ENCODE measurements around the gene ZFX.

DNA sequence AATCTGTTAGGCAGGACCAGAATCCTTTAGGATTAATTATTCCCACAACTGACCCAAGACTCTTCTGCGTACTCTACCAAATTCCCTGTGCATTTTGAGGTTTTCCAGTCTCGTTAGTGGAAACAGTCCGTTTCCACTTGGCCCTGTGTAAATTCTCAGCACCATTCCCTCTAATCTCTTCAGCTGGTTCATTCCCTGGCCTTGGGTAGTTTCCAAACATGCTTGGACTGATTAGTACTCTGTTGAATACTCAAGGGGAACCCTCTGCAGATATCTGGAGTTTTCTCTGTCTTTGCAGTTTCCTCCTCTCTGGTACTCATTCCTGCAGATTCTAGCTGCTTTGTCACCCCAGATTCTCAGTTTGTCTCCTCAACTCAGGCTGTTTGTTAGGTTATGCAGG is 80.4 kb downstream of the ZFX start:
- TF ChIP-seq SIN3A (IDR thresholded peaks at IDR 0.05; ENCODE audit: borderline replicate concordance, insufficient read depth, low read length) = no peak
- TF ChIP-seq, protein P1, sequence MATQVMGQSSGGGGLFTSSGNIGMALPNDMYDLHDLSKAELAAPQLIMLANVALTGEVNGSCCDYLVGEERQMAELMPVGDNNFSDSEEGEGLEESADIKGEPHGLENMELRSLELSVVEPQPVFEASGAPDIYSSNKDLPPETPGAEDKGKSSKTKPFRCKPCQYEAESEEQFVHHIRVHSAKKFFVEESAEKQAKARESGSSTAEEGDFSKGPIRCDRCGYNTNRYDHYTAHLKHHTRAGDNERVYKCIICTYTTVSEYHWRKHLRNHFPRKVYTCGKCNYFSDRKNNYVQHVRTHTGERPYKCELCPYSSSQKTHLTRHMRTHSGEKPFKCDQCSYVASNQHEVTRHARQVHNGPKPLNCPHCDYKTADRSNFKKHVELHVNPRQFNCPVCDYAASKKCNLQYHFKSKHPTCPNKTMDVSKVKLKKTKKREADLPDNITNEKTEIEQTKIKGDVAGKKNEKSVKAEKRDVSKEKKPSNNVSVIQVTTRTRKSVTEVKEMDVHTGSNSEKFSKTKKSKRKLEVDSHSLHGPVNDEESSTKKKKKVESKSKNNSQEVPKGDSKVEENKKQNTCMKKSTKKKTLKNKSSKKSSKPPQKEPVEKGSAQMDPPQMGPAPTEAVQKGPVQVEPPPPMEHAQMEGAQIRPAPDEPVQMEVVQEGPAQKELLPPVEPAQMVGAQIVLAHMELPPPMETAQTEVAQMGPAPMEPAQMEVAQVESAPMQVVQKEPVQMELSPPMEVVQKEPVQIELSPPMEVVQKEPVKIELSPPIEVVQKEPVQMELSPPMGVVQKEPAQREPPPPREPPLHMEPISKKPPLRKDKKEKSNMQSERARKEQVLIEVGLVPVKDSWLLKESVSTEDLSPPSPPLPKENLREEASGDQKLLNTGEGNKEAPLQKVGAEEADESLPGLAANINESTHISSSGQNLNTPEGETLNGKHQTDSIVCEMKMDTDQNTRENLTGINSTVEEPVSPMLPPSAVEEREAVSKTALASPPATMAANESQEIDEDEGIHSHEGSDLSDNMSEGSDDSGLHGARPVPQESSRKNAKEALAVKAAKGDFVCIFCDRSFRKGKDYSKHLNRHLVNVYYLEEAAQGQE (IDR thresholded peaks at IDR 0.05; ENCODE audit: insufficient read depth in 1 of 2, low read depth in 2 of 2, low read length in 2 of 2) = no peak
